COLO668 (cell line): Measurements from ENCODE around the gene PSMC3.
A peak's percentile ranks its signal among the peaks of the same experiment; 100 is the strongest.

ENCODE experiments used
- DNase-seq: peaks from one replicate; lab custom pipeline; 2025; ENCODE audit not compliant: unreplicated experiment; lab: John Stamatoyannopoulos, UW

The PSMC3 gene

DNA sequence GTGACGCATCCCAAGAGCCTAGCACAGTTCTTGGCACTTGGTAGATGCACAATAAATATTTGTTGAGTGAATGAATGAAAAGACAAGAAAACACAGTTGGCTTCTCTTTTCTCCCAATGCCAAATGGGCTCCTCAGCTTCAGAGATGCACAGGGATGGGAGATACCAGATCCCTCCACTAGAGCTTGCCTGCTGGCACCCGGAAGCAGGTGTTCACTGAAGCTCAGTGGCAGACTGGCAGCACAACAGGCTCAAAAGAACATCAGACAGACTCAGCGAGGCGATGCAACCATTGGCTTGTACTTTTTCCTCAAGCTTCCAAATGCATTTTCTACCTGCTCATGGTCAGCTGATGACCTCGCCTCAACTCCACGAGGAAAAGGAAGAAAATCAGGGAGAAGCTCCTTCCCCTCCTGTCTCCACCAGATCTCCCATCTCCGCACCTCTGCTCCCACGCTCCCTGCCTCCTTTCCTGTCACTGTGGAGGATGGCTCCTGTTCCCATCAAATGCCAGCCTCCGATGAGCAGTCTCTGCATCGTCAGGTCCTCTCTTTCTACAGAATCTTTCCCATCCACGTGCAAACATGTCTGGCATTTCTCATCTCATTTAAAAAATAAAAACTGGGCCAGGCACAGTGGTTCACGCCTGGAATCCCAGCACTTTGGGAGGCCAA is 16.9 kb upstream of the PSMC3 start:
- peak; percentile 58 for DNase-seq

DNA sequence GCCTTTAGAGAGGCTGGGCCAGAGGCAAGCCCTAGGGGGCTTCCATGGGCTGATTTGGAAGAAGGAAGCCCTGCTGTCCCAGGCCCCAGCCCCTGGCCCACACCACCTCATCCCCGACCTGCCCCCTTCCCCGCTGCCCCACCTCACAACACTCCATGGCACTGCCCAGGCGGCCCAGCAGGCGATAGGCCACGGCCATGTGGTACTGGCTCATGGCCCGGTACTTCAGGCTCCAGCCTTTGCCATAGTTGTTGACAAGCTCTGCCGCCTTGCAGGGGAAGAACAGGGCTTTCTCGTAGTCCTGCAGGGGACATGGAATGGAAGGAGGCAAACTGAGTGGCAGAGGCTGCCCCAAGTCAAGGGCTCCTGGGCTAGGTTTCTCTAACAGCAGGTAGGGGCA is 16.3 kb upstream of the PSMC3 start:
- DNase-seq: no peak

GRCh38 chr11:47441421-47441820 is 15.2 kb upstream of the PSMC3 start:
- DNase-seq: no peak

GRCh38 chr11:47440054-47440476 is 13.8 kb upstream of the PSMC3 start:
- no peak for DNase-seq

GRCh38 chr11:47438721-47439120 is 12.5 kb upstream of the PSMC3 start:
- DNase-seq: no peak

- DNase-seq: no peak
Observed at GRCh38 chr11:47437746-47438418, 11.6 kb upstream of the PSMC3 start.

DNA sequence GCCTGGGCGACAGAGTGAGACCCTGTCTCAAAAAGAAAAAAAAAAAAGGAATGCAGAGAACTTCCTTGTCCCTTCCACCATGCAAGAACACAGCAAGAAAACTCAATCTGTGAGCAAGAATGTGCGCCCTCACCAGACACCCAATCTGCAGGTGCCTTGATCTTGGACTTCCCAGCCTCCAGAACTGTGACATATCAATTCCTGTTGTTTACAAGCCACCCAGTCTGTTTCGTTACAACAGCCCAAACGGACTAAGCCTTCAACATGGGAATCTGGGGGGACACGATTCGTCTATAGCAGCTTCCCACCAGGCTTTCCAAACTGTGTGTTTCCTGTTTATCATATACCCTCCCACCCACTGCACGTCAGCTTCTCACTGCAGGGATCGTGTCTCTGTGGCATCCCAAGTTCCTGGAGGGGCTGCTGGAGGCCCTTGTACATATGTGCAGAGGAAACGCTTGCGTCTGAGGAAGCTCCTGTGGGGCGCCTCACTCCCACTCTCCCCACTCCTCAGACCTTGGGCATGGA is 11.0 kb upstream of the PSMC3 start:
- DNase-seq: no peak

DNA sequence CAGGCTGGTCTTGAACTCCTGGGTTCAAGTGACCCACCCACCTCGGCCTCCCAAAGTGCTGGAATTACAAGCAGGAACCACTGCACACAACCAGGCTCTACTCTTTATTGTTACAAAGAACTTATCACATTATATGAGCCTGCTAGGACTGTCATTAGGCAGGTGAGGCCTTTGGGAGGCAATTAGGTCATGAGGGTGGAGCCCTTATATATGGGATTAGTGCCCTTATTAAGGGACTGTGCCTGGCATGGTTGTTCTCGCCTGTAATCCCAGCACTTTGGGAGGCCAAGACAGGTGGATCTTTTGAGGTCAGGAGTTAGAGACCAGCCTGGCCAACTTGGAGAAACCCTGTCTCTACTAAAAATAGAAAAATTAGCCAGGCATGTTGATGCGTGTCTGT is 10.5 kb upstream of the PSMC3 start:
- no peak for DNase-seq

GRCh38 chr11:47435687-47436086 is 9.4 kb upstream of the PSMC3 start:
- DNase-seq: no peak

GRCh38 chr11:47434011-47434786 is 8.0 kb upstream of the PSMC3 start:
- no peak for DNase-seq

DNA sequence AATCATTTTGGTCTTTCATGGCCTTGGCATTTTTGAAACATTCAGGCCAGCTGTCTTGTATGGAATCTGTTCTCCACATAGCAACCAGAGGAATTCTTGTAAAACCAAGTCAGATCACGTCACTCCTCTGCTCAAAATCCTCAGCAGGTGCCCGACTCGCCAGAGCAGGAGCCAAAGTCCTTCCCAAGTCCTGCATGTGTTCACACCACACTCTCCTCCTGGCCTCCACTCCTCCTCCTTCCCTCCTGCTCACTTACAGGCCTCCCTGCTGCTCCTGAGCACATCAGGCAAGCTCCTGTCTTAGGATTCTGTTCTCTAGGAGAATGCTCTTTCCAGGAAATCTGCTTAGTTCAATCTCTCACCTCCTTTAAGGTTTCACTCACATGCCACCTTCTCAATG is 6.9 kb upstream of the PSMC3 start:
- DNase-seq: no peak

DNA sequence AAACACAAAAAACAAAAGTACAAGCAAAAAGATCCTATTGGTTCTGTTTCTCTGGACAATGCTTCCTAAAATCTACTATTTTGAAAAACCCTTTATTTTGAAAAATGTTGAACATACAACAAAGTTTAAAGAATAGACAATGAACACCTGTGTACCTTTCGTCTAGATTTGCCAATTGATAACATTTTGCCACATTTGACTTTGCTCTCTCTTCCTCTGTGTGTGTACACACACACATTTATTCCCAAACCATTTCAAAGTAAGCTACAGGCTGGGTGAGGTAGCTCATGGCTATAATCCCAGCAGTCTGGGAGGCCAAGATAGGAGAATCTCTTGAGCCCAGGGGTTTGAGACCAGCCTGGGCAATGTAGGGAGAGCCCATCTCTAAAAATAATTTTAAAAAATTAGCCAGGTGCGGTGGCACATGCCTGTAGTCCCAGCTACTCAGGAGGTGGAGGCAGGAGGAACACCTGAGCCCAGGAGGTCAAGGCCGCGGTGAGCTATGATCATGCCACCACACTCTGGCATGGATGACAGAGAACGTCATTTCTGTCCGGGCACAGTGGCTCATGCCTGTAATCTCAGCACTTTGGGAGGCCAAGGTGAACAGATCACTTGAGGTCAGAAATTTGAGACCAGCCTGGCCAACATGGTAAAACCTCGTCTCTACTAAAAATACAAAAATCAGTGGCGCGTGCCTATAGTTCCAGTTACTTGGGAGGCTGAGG is 5.3 kb upstream of the PSMC3 start:
- no peak for DNase-seq

DNA sequence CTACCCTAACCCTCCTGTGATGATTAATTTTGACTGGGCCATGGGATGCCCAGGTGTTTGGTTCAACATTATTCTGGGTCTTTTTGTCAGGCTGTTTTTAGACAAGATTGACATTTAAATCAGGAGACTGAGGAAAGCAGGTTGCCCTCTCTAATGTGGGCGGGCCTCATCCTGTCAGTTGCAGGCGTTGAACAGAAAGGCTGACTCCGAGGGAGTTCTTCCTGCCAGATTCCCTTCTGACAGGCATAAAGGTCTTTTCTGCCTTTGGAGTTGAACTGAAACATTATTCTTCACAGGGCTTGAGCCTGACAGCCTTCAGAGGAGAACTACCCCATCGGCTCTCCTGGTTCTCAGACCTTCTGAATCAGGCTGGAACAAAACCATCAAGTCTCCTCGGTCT is 4.3 kb upstream of the PSMC3 start:
- DNase-seq: no peak

DNA sequence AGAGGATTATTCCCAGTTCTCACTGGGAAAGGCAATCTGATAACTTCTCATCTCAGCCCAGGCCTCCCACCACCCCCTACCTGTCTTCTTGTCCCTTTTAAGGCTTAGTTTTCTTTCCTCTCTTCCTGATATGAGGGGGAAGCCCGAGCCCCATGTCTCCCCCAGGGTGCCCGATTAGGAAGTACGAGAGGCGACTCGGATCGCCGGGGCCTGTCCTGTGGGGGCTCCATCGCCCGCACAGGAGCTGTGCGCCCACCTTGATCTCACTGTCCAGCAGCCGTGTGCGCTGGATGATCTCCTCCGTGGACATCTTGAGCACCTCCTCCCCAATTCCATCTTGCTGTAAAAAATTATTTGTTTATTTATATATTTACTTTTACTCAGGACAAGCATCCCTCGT is 628 bp downstream of the PSMC3 start:
- no peak for DNase-seq

DNA sequence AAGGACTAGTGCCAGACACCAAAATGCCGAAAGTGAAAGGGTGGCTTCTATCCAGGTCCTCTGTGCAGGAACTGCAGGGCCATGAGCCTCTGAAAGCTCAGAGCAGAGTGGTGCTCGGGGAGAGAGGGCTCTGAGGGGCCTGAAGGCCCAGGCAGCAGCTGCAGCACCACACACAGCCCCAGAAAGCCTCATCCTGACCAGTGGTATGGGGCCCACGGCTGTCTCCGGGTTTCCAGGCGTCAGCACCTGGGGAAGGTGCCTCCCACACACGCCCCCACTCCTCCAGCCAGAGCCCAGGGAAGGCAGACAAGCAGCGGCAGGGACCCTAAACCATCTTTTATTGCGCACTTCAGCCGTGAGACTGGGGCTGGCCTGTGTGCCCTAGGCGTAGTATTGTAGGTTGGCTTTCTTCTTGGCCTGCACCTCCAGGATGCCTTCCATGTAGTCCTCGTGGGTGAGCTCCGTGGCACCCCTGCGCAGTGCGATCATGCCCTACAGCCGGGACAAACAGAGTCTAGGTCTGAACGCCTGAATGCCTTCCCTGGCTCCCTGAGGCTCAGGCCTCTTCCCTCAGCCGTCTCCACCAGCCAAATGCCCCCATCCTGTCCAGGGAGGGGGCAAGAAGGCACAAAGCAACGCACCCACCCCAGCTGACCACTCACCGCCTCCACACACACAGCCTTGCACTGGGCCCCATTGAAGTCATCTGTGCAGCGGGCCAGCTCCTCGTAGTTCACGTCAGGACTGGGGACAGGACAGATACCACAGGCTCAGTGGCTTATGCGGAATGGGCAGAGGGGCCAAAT is 7.6 kb downstream of the PSMC3 start:
- DNase-seq: no peak

GRCh38 chr11:47417712-47418111 is 8.5 kb downstream of the PSMC3 start:
- DNase-seq: no peak

- DNase-seq: no peak
Observed at GRCh38 chr11:47415949-47416472, 10.2 kb downstream of the PSMC3 start.

GRCh38 chr11:47415091-47415854 is 11.0 kb downstream of the PSMC3 start:
- no peak for DNase-seq

DNA sequence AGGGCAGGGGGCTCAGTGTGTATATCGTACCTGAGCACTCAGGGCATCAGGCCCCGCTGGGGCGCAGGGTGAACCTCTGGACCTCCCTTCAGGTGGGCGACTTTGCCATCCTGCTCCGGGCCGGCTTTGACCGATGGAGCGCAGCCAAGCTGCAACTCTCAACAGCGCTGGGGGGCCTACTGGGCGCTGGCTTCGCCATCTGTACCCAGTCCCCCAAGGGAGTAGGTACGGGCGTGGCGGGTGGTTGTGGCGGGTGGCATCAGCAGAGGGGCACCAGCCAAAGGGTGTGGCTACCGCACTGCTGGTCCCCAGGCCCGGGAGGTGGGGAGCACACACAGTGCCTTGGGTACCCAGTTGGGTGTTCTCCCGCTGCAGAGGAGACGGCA is 11.6 kb downstream of the PSMC3 start:
- no peak for DNase-seq
